ENCODE data around the gene RHPN2.

- TF ChIP-seq DNMT3B (CRISPR knock-in tag; conservative IDR thresholded peaks at IDR 0.05) (no peak), CTCF (CRISPR knock-in tag; IDR thresholded peaks at IDR 0.05) (no peak), ZNF614 (CRISPR knock-in tag; IDR thresholded peaks at IDR 0.05; ENCODE audit: borderline replicate concordance) (no peak), RAD21 (CRISPR knock-in tag; IDR thresholded peaks at IDR 0.05) (no peak), CBX2 (IDR thresholded peaks at IDR 0.05; ENCODE audit: low read depth, low read length) (no peak), CBX2 (CRISPR knock-in tag; IDR thresholded peaks at IDR 0.05; ENCODE audit: low read depth) (no peak), GFI1 (CRISPR knock-in tag; IDR thresholded peaks at IDR 0.05; ENCODE audit: borderline replicate concordance) (no peak)
- TF ChIP-seq, protein P1, sequence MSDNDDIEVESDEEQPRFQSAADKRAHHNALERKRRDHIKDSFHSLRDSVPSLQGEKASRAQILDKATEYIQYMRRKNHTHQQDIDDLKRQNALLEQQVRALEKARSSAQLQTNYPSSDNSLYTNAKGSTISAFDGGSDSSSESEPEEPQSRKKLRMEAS (IDR thresholded peaks at IDR 0.05), result no peak
Observed at GRCh38 chr19:33063356-33063752, 1.3 kb downstream of the RHPN2 start.

Measured in HepG2 (cell line).